CD8-positive, alpha-beta memory T cell (primary cell): ENCODE results near the gene LAT. TPM values are rescaled to one million over a fixed set of nuclear protein-coding genes. Genes with fewer than 3 reads are reported as not detected.

Experiments used
- CTCF ChIA-PET: fragments of 350-600 bp; sonication (Branson Sonifier 250); formaldehyde crosslinking; loops from one replicate; lab custom pipeline; 2021; ENCODE audit warnings: antibody characterized with exemption; lab: Charles Lee
- POLR2A ChIA-PET: fragments of 350-600 bp; sonication (Branson Sonifier 250); formaldehyde crosslinking; loops from one replicate; lab custom pipeline; 2021; ENCODE audit warnings: antibody characterized with exemption; lab: Charles Lee
- DNase-seq, 5 donors: peaks; one replicate each; pipeline versions ENCODE4 v3.0.0 to v3.0.0-alpha.2; 2020 to 2022; ENCODE audit warnings: mixed read lengths in 1 of 5
- H3K27ac ChIP-seq: one replicate; pipeline ENCODE4 v1.7.0; 2013; ENCODE audit warnings: low read depth, mild to moderate bottlenecking, low read length, moderate library complexity
- H3K27me3 ChIP-seq: 2 replicates; pipeline ENCODE4 v1.7.0; 2013; ENCODE audit warnings: low read length, mild to moderate bottlenecking; ENCODE audit not compliant: insufficient read depth, poor library complexity, severe bottlenecking
- H3K36me3 ChIP-seq: 2 replicates; pipeline ENCODE4 v1.7.0; 2013; ENCODE audit warnings: mild to moderate bottlenecking, low read length, moderate library complexity; ENCODE audit not compliant: insufficient read depth
- H3K4me1 ChIP-seq: 2 replicates; pipeline ENCODE4 v1.7.0; 2013; ENCODE audit warnings: mild to moderate bottlenecking, low read length, moderate library complexity; ENCODE audit not compliant: insufficient read depth
- H3K4me3 ChIP-seq: 2 replicates; pipeline ENCODE4 v1.7.0; 2013; ENCODE audit warnings: mild to moderate bottlenecking, low read length
- H3K9me3 ChIP-seq: 2 replicates; pipeline ENCODE4 v1.7.0; 2013; ENCODE audit warnings: mild to moderate bottlenecking, low read length
- H3K27ac Mint-ChIP-seq, 8 donors: one replicate each; pipeline ENCODE4 v1.8.0; 2020 to 2021; ENCODE audit warnings: mixed read lengths in 8 of 8, mild to moderate bottlenecking in 6 of 8, inconsistent platforms in 3 of 8, moderate library complexity in 3 of 8
- H3K27me3 Mint-ChIP-seq, 2 donors: one replicate each; pipeline ENCODE4 v1.8.0; 2020 to 2021; ENCODE audit warnings: mixed read lengths in 2 of 2, mild to moderate bottlenecking in 1 of 2, moderate library complexity in 1 of 2
- H3K36me3 Mint-ChIP-seq, 3 donors: one replicate each; pipeline ENCODE4 v1.8.0; 2020 to 2021; ENCODE audit warnings: mixed read lengths in 3 of 3, inconsistent platforms in 1 of 3, mild to moderate bottlenecking in 1 of 3
- H3K4me1 Mint-ChIP-seq, 3 donors: one replicate each; pipeline ENCODE4 v1.8.0; 2020 to 2021; ENCODE audit warnings: mixed read lengths in 3 of 3, inconsistent platforms in 1 of 3, mild to moderate bottlenecking in 1 of 3
- H3K4me3 Mint-ChIP-seq, 7 donors: one replicate each; pipeline ENCODE4 v1.8.0; 2020 to 2021; ENCODE audit warnings: mixed read lengths in 7 of 7, mild to moderate bottlenecking in 6 of 7, moderate library complexity in 4 of 7, inconsistent platforms in 2 of 7
- H3K9me3 Mint-ChIP-seq, 5 donors: one replicate each; pipeline ENCODE4 v1.8.0; 2020 to 2022; ENCODE audit warnings: mixed read lengths in 5 of 5, mild to moderate bottlenecking in 3 of 5, moderate library complexity in 2 of 5, inconsistent platforms in 1 of 5
- polyA plus RNA-seq: library from polyadenylated mRNA; unstranded; fragments of 300-500 nt; fragmentation: Illumina TruSeq; gene quantifications from one replicate; pipeline ENCODE4 v1.2.3, GENCODE V29; 2021
- total RNA-seq, 2 experiments: library from RNA; stranded (reverse); gene quantifications; one replicate each; pipeline ENCODE4 v1.2.3, GENCODE V29; 2021

The LAT gene
- total and polyA plus RNA-seq, 3 experiments from 2014 or later: 195 to 331 (median 203) TPM

DNA sequence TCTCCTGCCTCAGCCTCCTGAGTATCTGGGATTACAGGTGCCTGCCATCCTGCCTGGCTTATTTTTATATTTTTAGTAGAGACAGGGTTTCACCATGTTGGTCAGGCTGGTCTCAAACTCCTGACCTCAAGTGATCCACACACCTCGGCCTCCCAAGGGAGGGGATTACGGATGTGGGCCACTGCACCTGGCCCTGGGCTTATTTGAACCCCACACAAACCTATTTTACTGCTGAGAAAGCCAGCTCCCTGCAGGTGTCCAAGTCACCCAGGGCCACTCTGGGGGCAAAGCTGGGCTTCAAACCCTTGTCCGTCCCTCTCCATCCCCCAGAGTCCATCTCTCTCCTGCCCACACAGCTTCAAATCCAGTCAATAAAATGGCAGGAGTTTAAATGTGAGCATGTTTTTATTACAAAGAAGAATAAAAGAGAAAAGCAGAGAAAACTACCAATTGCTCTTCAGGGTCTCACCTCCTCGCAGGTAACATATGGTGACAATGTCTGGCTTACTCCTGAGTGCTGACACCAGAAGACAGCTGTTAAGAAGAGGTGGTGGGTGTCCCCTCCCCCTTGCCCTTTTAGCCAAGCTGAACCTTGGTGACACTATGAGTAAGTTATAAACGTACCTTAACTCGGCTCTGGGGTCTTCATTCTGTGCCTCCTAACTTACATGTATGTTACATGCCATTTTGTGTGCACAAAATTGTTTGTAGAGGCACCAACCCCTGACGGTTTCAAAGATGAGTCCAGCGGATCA is 45.4 kb downstream of the LAT start:
- no peak overlapping the region for H3K4me3 ChIP-seq
- no peaks in the 10 kb centered on the region for H3K36me3 ChIP-seq
- no peaks in the 10 kb centered on the region for H3K9me3 ChIP-seq
- ChIA-PET POLR2A (interaction anchor here (0.6 to 1.1 kb wide), 2 partner anchors 9 to 43 kb away, joined by 4 read pairs; no protein-coding TSS in a partner anchor), CTCF (interaction anchor here (1.2 to 1.5 kb wide), 3 partner anchors 10 to 53 kb away, joined by 3 to 5 read pairs (median 3); no protein-coding TSS in a partner anchor)
- Mint-ChIP-seq H3K36me3 (no peaks in the 10 kb centered on the region), H3K4me1 (peaks cover 13 to 31% (median 28%) of the 10 kb centered on the region in 3 donors), H3K27me3 (no peaks in the 10 kb centered on the region), H3K27ac (peak overlapping the region in 5 of 8 donors; percentile 4 to 77 (median 68)), H3K4me3 (no peak overlapping the region), H3K9me3 (no peaks in the 10 kb centered on the region)
- H3K27ac ChIP-seq: no peak overlapping the region
- H3K27me3 ChIP-seq: no peaks in the 10 kb centered on the region
- H3K4me1 ChIP-seq: peaks cover 22% of the 10 kb centered on the region
- DNase-seq: peak in 1 of 5 donors; percentile 14

Other genes with a start within 250 kb of the LAT start
- gene NPIPB9, start 233.3 kb upstream of the LAT start, total RNA-seq: 1 to 10 TPM; 1.2 to 2.8 TPM
- not detected for gene NPIPB9, start 233.3 kb upstream of the LAT start, polyA plus RNA-seq
- gene ATXN2L, start 162.1 kb upstream of the LAT start, total RNA-seq: 100 to 1,000 TPM; 266 to 267 TPM
- 31.0 TPM for gene ATXN2L, start 162.1 kb upstream of the LAT start, polyA plus RNA-seq
- gene TUFM, start 138.7 kb upstream of the LAT start, total RNA-seq: 100 to 1,000 TPM; 320 to 347 TPM
- gene TUFM, start 138.7 kb upstream of the LAT start, polyA plus RNA-seq: 146 TPM
- 10 to 100 TPM; 39.6 to 44.7 TPM for gene SH2B1, start 121.2 kb upstream of the LAT start, total RNA-seq
- 3.5 TPM for gene SH2B1, start 121.2 kb upstream of the LAT start, polyA plus RNA-seq
- 1 to 10 TPM; 1.9 to 2.1 TPM for gene ATP2A1, start 106.6 kb upstream of the LAT start, total RNA-seq
- not detected for gene ATP2A1, start 106.6 kb upstream of the LAT start, polyA plus RNA-seq
- gene RABEP2, start 59.8 kb upstream of the LAT start, total RNA-seq: 10 to 100 TPM; 20.8 to 21.7 TPM
- gene RABEP2, start 59.8 kb upstream of the LAT start, polyA plus RNA-seq: 6.6 TPM
- gene CD19, start 53.1 kb upstream of the LAT start, total RNA-seq: not detected
- gene CD19, start 53.1 kb upstream of the LAT start, polyA plus RNA-seq: not detected
- 10 to 100 TPM; 75.1 to 77.0 TPM for gene NFATC2IP, start 34.1 kb upstream of the LAT start, total RNA-seq
- 35.0 TPM for gene NFATC2IP, start 34.1 kb upstream of the LAT start, polyA plus RNA-seq
- 10 to 100 TPM; 36.5 to 40.9 TPM for gene SPNS1, start 10.3 kb upstream of the LAT start, total RNA-seq
- gene SPNS1, start 10.3 kb upstream of the LAT start, polyA plus RNA-seq: 33.2 TPM